Spleen (tissue), 7 donors: ENCODE measurements around the gene LRRC49.

Experiments used
- CTCF ChIP-seq, 11 experiments: fragments of 200-600 bp in 7 of 11; fragments of 450-650 bp in 4 of 11; sonication (generic) in 4 of 11; IDR thresholded peaks in 8 of 11; conservative IDR thresholded peaks in 3 of 11; 1 replicate in 7 of 11; 2 replicates in 4 of 11; pipeline versions ENCODE4 v1.4.0 to v1.8.0; 2016 to 2021; ENCODE audit warnings: antibody characterized with exemption in 11 of 11, inconsistent platforms in 4 of 11, mild to moderate bottlenecking in 1 of 11
- POLR2A ChIP-seq, 3 donors: fragments of 450-650 bp; IDR thresholded peaks; one replicate each; pipeline ENCODE4 v1.5.1; 2017; ENCODE audit warnings: antibody characterized with exemption in 3 of 3, mild to moderate bottlenecking in 1 of 3
- POLR2AphosphoS5 ChIP-seq, 3 donors: sonication (generic); formaldehyde crosslinking; IDR thresholded peaks; one replicate each; pipeline ENCODE4 v1.5.1; 2017; ENCODE audit warnings: antibody characterized with exemption in 3 of 3
- donor health status: DM: no; HTN: no; CAD: no; lungs with moderate emphysema.
- donor health status: DM: no; HTN: no; CAD: no.
- donor health status: DM: no; HTN: no; CAD: no.

DNA sequence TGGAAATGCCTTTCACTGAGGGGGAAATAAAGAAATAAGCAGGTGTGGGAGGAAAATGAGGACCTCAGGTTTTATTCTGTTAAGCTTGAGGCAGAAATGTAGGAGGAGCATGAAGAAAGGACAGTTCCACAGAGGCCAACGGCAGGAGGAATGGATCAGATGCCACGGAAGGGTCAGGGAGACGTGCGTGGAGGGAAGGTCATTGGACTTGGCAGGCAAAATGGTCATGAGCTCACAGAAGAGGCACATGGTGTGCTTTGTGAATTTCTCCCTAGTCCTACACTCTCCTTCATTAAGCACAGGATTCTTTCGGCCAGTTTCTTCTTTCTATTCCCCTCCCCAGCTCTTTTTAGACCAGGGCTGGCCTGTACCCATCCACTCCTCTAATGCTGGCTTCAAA is 190.2 kb downstream of the LRRC49 start:
- TF ChIP-seq CTCF (IDR thresholded peaks at IDR 0.05 in 8 of 11, conservative IDR thresholded peaks at IDR 0.05 in 3 of 11) (no peak), POLR2A (IDR thresholded peaks at IDR 0.05) (no peak), POLR2AphosphoS5 (IDR thresholded peaks at IDR 0.05) (no peak)
